ENCODE data around the gene GNAL.

GNAL gene

DNA sequence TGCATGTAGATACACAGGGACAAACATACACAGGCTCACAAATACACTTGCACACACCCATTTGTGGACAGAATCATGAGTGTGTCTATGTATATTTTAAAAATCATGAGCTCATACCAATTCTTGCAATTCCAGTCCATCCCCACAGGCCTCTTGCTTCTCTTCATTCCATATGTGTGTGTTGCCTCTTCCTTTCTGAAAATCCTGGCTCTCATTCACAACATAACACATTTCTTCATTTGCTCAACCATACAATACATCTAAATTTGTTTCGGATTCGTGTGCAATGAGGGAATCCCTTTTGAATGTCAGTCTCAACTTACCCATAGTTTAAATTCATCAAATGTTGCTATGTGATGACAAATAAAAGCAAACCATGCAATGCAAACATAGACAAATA, 51.4 kb downstream of the GNAL start:
- Histone ChIP-seq H3K27me3 (ENCODE audit: control insufficient read depth, low read length) (no peaks in the 10 kb centered on the region), H3K9me3 (ENCODE audit: control insufficient read depth, insufficient read depth, low read length) (no peaks in the 10 kb centered on the region), H3K79me2 (ENCODE audit: control insufficient read depth, low read length) (peaks cover 23% of the 10 kb centered on the region), H3K4me2 (ENCODE audit: low read length) (no peak overlapping the region), H3K36me3 (ENCODE audit: control insufficient read depth, low read length) (no peaks in the 10 kb centered on the region), H3K4me1 (ENCODE audit: control insufficient read depth, low read length) (peaks cover 66% of the 10 kb centered on the region), H4K20me1 (ENCODE audit: control insufficient read depth, insufficient read depth, low read depth, low read length) (0 out of 2 replicates have a peak, but pooled peaks cover 3% of the 10 kb centered on the region), H3K4me3 (ENCODE audit: low read length) (no peak overlapping the region), H3K27ac (ENCODE audit: low read depth, low read length) (no peak overlapping the region), H3F3A (ENCODE audit: control insufficient read depth, insufficient read depth) (peaks cover 12% of the 10 kb centered on the region), H3K9me2 (replicated peaks; ENCODE audit: control insufficient read depth, low read length) (no peaks in the 10 kb centered on the region)
- TF ChIP-seq, protein P1, sequence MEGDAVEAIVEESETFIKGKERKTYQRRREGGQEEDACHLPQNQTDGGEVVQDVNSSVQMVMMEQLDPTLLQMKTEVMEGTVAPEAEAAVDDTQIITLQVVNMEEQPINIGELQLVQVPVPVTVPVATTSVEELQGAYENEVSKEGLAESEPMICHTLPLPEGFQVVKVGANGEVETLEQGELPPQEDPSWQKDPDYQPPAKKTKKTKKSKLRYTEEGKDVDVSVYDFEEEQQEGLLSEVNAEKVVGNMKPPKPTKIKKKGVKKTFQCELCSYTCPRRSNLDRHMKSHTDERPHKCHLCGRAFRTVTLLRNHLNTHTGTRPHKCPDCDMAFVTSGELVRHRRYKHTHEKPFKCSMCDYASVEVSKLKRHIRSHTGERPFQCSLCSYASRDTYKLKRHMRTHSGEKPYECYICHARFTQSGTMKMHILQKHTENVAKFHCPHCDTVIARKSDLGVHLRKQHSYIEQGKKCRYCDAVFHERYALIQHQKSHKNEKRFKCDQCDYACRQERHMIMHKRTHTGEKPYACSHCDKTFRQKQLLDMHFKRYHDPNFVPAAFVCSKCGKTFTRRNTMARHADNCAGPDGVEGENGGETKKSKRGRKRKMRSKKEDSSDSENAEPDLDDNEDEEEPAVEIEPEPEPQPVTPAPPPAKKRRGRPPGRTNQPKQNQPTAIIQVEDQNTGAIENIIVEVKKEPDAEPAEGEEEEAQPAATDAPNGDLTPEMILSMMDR (IDR thresholded peaks at IDR 0.05; ENCODE audit: low read depth, low read length, poor library complexity, severe bottlenecking) = no peak
- no peak for TF ChIP-seq EZH2phosphoT487 (IDR thresholded peaks at IDR 0.05; ENCODE audit: borderline replicate concordance, low read length)

DNA sequence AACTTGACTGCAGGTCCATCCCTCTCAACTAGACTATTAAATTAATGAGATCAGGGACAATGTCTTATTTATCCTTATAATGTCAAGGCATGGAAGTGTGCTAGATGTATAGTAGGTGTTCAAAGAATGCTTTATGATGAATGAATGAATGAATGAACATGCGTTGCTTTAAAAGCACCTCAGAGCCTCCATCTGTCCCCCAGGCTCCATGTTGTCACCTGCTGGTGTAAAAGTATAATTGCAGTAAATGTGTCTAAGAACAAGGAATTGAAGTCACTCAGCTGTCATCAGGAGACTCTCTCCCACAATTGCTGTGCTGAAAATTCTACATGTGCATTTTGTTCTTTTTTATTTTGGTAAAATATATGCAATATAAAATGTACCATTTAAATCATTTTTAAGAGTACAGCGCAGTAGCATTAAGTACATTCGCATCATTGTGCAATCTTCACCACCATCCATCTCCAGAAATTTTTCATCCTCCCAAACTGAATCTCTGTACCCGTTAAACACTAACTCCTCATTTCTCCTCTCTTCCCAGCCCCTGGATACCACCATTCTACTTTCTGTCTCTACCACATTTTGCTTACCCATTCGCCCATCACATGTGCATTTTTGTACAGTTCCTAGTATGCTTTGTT, 52.6 kb downstream of the GNAL start:
- H3K36me3 ChIP-seq (ENCODE audit: control insufficient read depth, low read length) = no peaks in the 10 kb centered on the region
- no peaks in the 10 kb centered on the region for H3K9me2 ChIP-seq (replicated peaks; ENCODE audit: control insufficient read depth, low read length)
- TF ChIP-seq EZH2phosphoT487 (IDR thresholded peaks at IDR 0.05; ENCODE audit: borderline replicate concordance, low read length) = no peak
- TF ChIP-seq, protein P1 (IDR thresholded peaks at IDR 0.05; ENCODE audit: low read depth, low read length, poor library complexity, severe bottlenecking) = peak; percentile 77
- H3K27ac ChIP-seq (ENCODE audit: low read depth, low read length) = no peak overlapping the region
- peaks cover 76% of the 10 kb centered on the region for H3K4me1 ChIP-seq (ENCODE audit: control insufficient read depth, low read length)
- peaks cover 12% of the 10 kb centered on the region for H3F3A ChIP-seq (ENCODE audit: control insufficient read depth, insufficient read depth)
- peak overlapping the region; percentile 81; the same call in 1 of the 2 replicates for H3K4me2 ChIP-seq (ENCODE audit: low read length)
- H4K20me1 ChIP-seq (ENCODE audit: control insufficient read depth, insufficient read depth, low read depth, low read length) = 0 out of 2 replicates have a peak, but pooled peaks cover 3% of the 10 kb centered on the region
- peaks cover 30% of the 10 kb centered on the region for H3K79me2 ChIP-seq (ENCODE audit: control insufficient read depth, low read length)
- no peaks in the 10 kb centered on the region for H3K27me3 ChIP-seq (ENCODE audit: control insufficient read depth, low read length)
- no peak overlapping the region for H3K4me3 ChIP-seq (ENCODE audit: low read length)
- H3K9me3 ChIP-seq (ENCODE audit: control insufficient read depth, insufficient read depth, low read length) = no peaks in the 10 kb centered on the region

DNA sequence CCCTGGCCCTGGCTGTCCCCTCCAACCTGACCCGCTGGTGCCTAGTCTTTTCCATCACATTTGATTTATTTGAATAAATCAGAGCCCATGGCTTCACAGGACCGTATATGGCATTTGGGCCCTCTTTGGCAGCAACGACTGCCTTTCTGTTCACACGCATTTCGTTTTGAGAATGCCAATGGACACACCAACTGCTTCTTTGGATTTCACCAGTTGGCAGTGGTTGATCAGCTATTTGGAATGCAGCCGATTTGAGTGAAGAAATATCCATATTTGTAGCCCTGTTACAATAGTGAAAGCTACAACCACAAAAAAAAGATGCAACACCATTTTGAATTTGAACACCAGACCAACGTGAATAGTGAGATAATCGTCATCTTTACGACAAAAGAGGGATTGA, 56.5 kb downstream of the GNAL start:
- no peaks in the 10 kb centered on the region for H3K9me3 ChIP-seq (ENCODE audit: control insufficient read depth, insufficient read depth, low read length)
- peaks cover 29% of the 10 kb centered on the region for H3K79me2 ChIP-seq (ENCODE audit: control insufficient read depth, low read length)
- H3K4me1 ChIP-seq (ENCODE audit: control insufficient read depth, low read length) = peaks cover 76% of the 10 kb centered on the region
- H4K20me1 ChIP-seq (ENCODE audit: control insufficient read depth, insufficient read depth, low read depth, low read length) = no peaks in the 10 kb centered on the region
- no peak for TF ChIP-seq EZH2phosphoT487 (IDR thresholded peaks at IDR 0.05; ENCODE audit: borderline replicate concordance, low read length)
- TF ChIP-seq, protein P1 (IDR thresholded peaks at IDR 0.05; ENCODE audit: low read depth, low read length, poor library complexity, severe bottlenecking) = no peak
- H3K36me3 ChIP-seq (ENCODE audit: control insufficient read depth, low read length) = no peaks in the 10 kb centered on the region
- H3K9me2 ChIP-seq (replicated peaks; ENCODE audit: control insufficient read depth, low read length) = no peaks in the 10 kb centered on the region
- peaks cover 12% of the 10 kb centered on the region for H3F3A ChIP-seq (ENCODE audit: control insufficient read depth, insufficient read depth)
- no peak overlapping the region for H3K4me2 ChIP-seq (ENCODE audit: low read length)
- no peak overlapping the region for H3K27ac ChIP-seq (ENCODE audit: low read depth, low read length)
- no peaks in the 10 kb centered on the region for H3K27me3 ChIP-seq (ENCODE audit: control insufficient read depth, low read length)
- H3K4me3 ChIP-seq (ENCODE audit: low read length) = no peak overlapping the region

All from DOHH2 (cell line).